Aortic smooth muscle cell (primary cell): ENCODE measurements around the gene LINC01488. TPM values are rescaled to one million over a fixed set of nuclear protein-coding genes. Genes with fewer than 3 reads are reported as not detected.

Experiments
- total RNA-seq: library from RNA; depleted of rRNA; stranded (reverse); fragments of >200 nt; gene quantifications from 2 replicates; pipeline ENCODE4 v1.2.3, GENCODE V29; 2014

Gene LINC01488
- not detected in 2 replicates for total RNA-seq

DNA sequence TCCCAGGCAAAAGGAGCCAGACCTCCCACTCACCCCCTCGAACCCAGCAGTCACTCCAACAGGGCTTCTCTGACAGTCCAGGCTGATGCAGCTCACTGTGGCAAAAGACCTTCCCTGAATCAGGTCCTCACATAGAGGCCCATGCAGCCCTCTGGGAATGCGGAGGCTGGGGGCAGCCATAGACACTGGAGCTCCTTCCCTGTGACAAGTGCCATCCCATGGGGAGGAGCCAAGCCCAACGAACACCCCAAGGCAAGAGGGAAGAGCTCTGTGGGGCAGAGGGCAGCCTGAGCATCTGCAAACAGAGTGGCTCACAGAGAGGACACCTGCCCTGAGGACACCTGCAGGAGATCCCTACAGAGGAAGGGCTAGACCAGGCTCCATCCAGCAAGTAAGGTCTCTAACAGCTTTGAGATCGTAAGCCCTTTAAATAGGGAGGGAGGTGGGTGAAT lies at the start of gene LINC01488:
LINC01488 (plus strand) TSS at position 271 of the 452 bp plus-strand sequence.

Other genes with a start within 250 kb of the LINC01488 start
- gene MYEOV, start 187.5 kb upstream of the LINC01488 start, total RNA-seq, result 1.2 and 2.5 TPM in 2 replicates
- 703 and 940 TPM in 2 replicates for gene CCND1, start 159.5 kb downstream of the LINC01488 start, total RNA-seq
- gene LTO1, start 193.7 kb downstream of the LINC01488 start, total RNA-seq, result 22.4 and 24.4 TPM in 2 replicates
- not detected in 2 replicates for gene FGF19, start 222.4 kb downstream of the LINC01488 start, total RNA-seq